Astrocyte of the spinal cord (primary cell): ENCODE measurements around the gene CHIA.

ENCODE experiments used
- DNase-seq: peaks from one replicate; pipeline ENCODE4 v3.0.0; 2011; ENCODE audit warnings: low read depth, low spot score
- H3K4me3 ChIP-seq: 2 replicates; pipeline ENCODE4 v1.5.1; 2011; ENCODE audit warnings: low read depth, mild to moderate bottlenecking, low read length, moderate library complexity
- CTCF ChIP-seq: IDR thresholded peaks from 2 replicates; pipeline ENCODE4 v1.5.1; 2012; ENCODE audit warnings: low read depth, mild to moderate bottlenecking, low read length, inconsistent platforms
- in situ Hi-C: cut with HindIII; loops from 2 replicates; pipeline ENCODE4 v1.10.0; 2017; ENCODE audit warnings: low sequenced_read_pairs

The CHIA gene

GRCh38 chr1:111290630-111291029 is at the start of gene CHIA:
Gene CHIA (plus strand): TSS chr1:111290851. CDS start chr1:111310468, 19,617 bp downstream.
- no peak within 1 kb of the TSS for H3K4me3 ChIP-seq
- no peak for DNase-seq
- in situ Hi-C loops: no loop called here
- no peak for TF ChIP-seq CTCF

GRCh38 chr1:111241797-111242196 is 48.9 kb upstream of the CHIA start:
- no peak for TF ChIP-seq CTCF
- in situ Hi-C loops: no loop called here
- no peak for DNase-seq
- H3K4me3 ChIP-seq: no peak overlapping the region

- no peak for TF ChIP-seq CTCF
- H3K4me3 ChIP-seq: no peak overlapping the region
- DNase-seq: no peak
- in situ Hi-C loops: no loop called here
Measured at GRCh38 chr1:111242805-111243523, 47.7 kb upstream of the CHIA start.

- DNase-seq: no peak
- in situ Hi-C loops: no loop called here
- no peak overlapping the region for H3K4me3 ChIP-seq
- TF ChIP-seq CTCF: no peak
Measured at GRCh38 chr1:111247125-111247838, 43.4 kb upstream of the CHIA start.

- in situ Hi-C loops: no loop called here
Measured at GRCh38 chr1:111249960-111250359, 40.7 kb upstream of the CHIA start.

GRCh38 chr1:111251570-111251969 is 39.1 kb upstream of the CHIA start:
- no peak for TF ChIP-seq CTCF
- in situ Hi-C loops: no loop called here
- no peak overlapping the region for H3K4me3 ChIP-seq
- DNase-seq: no peak

More at GRCh38 chr1:111249960-111250359, 40.7 kb upstream of the CHIA start:
- no peak for TF ChIP-seq CTCF
- no peak overlapping the region for H3K4me3 ChIP-seq
- DNase-seq: no peak
